Right lobe of liver (tissue), 6 donors: ENCODE data around the gene GSTO2. TPM values are rescaled to one million over a fixed set of nuclear protein-coding genes. Genes with fewer than 3 reads are reported as not detected.
A peak's percentile ranks its signal among the peaks of the same experiment; 100 is the strongest.

Experiments
- ATAC-seq, 4 donors: fragments of 200-7000 bp; cut with Tn5 transposase; one replicate each; pipeline ENCODE4 v1.9.1; 2020; ENCODE audit warnings: mild to moderate bottlenecking in 4 of 4, moderate library complexity in 4 of 4
- DNase-seq, 3 donors: peaks; one replicate each; pipeline ENCODE4 v3.0.0-alpha.2; 2020
- H3K27ac ChIP-seq, 3 donors: fragments of 200-600 bp; one replicate each; pipeline ENCODE4 v1.8.0; 2022
- H3K27me3 ChIP-seq, 2 donors: fragments of 200-600 bp; one replicate each; pipeline ENCODE4 v1.8.0; 2022
- H3K36me3 ChIP-seq, 4 donors: fragments of 200-600 bp; sonication (generic) in 1 of 4; one replicate each; pipeline versions ENCODE4 v1.5.1 to v1.8.0; 2017 to 2022; ENCODE audit warnings: control low read depth in 1 of 4
- H3K4me1 ChIP-seq, 4 donors: fragments of 200-600 bp; sonication (generic) in 1 of 4; one replicate each; pipeline versions ENCODE4 v1.5.1 to v1.8.0; 2017 to 2022; ENCODE audit warnings: control low read depth in 1 of 4
- H3K4me3 ChIP-seq, 3 donors: fragments of 200-600 bp; one replicate each; pipeline ENCODE4 v1.8.0; 2022
- H3K9me3 ChIP-seq, 4 donors: fragments of 200-600 bp; sonication (generic) in 1 of 4; one replicate each; pipeline versions ENCODE4 v1.5.1 to v1.8.0; 2017 to 2022; ENCODE audit warnings: control low read depth in 1 of 4
- POLR2A ChIP-seq: fragments of 450-650 bp; IDR thresholded peaks from one replicate; pipeline ENCODE4 v1.6.1; 2017; ENCODE audit warnings: antibody characterized with exemption, mild to moderate bottlenecking
- WGBS: methylation state at CpG from one replicate; pipeline ENCODE4 v1.1.6; 2018; ENCODE audit warnings: low coverage, low lambda C conversion rate; ENCODE audit not compliant: insufficient coverage; ENCODE audit errors: missing lambda C conversion rate; 5-methylcytosine and 5-hydroxymethylcytosine counted together
- intact Hi-C, 2 donors: fragments of 100-400 bp; cut with DNase I; formaldehyde crosslinking; loops; one replicate each; pipeline versions ENCODE4 v1.11.2 to v1.14.1; 2022
- total RNA-seq, 6 experiments: library from RNA; depleted of rRNA in 2 of 6; stranded (reverse); fragments of >200 nt in 2 of 6; fragmentation: NEBNext Ultra II Directional in 3 of 6; extraction: Animal tissue kit (Norgen Biotek cat#: 25700) in 3 of 6; gene quantifications; one replicate each; pipeline versions ENCODE4 v1.1.0 to v1.2.4, GENCODE V29; 2016 to 2023
- TF ChIP-seq, protein P1 (sequence below), 4 donors: fragments of 200-600 bp in 3 of 4; fragments of 450-650 bp in 1 of 4; IDR thresholded peaks; one replicate each; pipeline versions ENCODE4 v1.5.1 to v1.8.0; 2016 to 2022; ENCODE audit warnings: antibody characterized with exemption in 4 of 4, mild to moderate bottlenecking in 2 of 4
- donor health status: DM: no; HTN: yes; CAD: no.
- donor health status: DM: no; HTN: no; CAD: no.
- donor health status: DM: no; HTN: no; CAD: no.
- donor health status: DM: no; HTN: yes; CAD: no.
- donor health status: DM: no; HTN: yes; CAD: no.

The GSTO2 gene
- total RNA-seq, 6 experiments from 2014 or later, result 1.4 to 5.3 (median 2.8) TPM

DNA sequence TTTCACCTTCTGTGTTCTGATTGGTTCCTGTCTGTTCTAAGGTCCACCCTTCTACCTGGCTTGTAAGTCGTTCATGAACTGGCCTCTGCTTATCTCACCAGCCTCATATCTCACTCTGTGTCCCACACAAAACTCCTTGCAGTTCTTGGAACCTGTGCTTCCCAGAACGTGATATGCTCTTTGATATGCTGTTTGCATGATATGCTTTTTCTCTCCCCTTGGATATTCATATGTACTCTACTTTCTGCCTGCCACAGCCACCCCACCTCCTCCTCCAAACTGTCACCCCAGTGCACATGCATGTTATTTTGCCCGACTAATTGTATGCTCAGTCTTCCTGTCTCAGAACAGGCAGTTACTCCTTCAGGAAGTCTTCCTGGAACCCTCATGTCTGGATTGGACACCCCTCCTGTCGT, 71.1 kb downstream of the GSTO2 start:
- Histone ChIP-seq H3K36me3 (no peaks in the 10 kb centered on the region), H3K4me1 (peaks cover 0 to 19% (median 3%) of the 10 kb centered on the region in 4 donors), H3K4me3 (no peak overlapping the region), H3K9me3 (no peaks in the 10 kb centered on the region), H3K27me3 (no peaks in the 10 kb centered on the region), H3K27ac (peak overlapping the region; percentile 95 to 97 (median 96))
- ATAC-seq (peak in 3 of 4 donors; percentile 1 to 3 (median 2)), DNase-seq (no peak)
- peak; percentile 11 for TF ChIP-seq POLR2A
- TF ChIP-seq, protein P1, sequence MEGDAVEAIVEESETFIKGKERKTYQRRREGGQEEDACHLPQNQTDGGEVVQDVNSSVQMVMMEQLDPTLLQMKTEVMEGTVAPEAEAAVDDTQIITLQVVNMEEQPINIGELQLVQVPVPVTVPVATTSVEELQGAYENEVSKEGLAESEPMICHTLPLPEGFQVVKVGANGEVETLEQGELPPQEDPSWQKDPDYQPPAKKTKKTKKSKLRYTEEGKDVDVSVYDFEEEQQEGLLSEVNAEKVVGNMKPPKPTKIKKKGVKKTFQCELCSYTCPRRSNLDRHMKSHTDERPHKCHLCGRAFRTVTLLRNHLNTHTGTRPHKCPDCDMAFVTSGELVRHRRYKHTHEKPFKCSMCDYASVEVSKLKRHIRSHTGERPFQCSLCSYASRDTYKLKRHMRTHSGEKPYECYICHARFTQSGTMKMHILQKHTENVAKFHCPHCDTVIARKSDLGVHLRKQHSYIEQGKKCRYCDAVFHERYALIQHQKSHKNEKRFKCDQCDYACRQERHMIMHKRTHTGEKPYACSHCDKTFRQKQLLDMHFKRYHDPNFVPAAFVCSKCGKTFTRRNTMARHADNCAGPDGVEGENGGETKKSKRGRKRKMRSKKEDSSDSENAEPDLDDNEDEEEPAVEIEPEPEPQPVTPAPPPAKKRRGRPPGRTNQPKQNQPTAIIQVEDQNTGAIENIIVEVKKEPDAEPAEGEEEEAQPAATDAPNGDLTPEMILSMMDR (IDR thresholded peaks at IDR 0.05), result no peak
- intact Hi-C loops, result no loop called here
- 25% methylated on average over 4 of the region's 4 CpGs for WGBS

DNA sequence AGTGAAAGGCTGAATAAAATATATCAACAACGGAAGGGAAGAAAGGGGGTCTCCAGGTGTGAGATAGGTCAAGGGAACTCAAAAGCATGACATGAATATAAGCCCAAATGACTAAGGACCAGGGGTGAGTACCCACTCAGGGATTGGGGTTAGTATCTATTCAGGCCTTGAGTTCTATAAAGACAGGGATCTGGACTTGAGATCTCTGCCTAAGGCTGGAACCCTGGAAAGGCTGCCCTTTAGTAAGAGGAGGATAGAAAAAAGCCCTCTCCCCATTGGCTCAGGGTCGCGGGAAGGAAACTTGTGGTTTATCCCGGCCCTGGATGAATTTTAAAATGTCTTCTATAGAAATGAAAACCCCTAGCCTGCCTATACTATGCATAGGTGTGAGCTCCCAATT, 71.7 kb downstream of the GSTO2 start:
- no peak for DNase-seq
- no peak for TF ChIP-seq POLR2A
- TF ChIP-seq, protein P1 (IDR thresholded peaks at IDR 0.05), result no peak
- intact Hi-C loops, result no loop called here
- Histone ChIP-seq H3K9me3 (no peaks in the 10 kb centered on the region), H3K4me1 (peaks cover 0 to 19% (median 3%) of the 10 kb centered on the region in 4 donors), H3K36me3 (no peaks in the 10 kb centered on the region), H3K27ac (peak overlapping the region; percentile 95 to 97 (median 96)), H3K4me3 (no peak overlapping the region), H3K27me3 (no peaks in the 10 kb centered on the region)
- 60% methylated on average over 4 of the region's 4 CpGs for WGBS
- ATAC-seq, result no peak

DNA sequence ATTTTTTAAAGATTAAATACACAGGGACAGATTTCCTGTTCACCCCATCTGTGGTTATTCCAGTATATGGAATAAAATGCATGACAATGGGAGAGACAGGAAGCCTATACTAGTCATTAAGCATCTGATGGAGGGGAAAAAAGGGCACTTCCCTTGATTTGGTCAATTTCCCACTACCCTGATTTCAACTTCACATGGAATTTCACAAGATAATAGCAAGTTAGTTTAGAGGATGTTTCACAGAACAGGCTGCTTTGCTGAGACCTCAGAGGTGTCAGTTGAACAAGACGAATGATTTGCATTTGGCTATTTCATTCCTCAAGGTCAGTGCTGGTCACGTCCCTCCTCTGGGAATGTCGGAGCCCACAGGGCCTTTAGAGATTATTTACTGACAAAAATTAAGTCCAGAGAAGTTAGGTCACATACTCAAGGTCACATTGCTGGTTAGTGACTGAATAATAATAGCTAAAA, 74.0 kb downstream of the GSTO2 start:
- intact Hi-C loops, result no loop called here
- DNase-seq (no peak), ATAC-seq (peak in 3 of 4 donors; percentile 6 to 58 (median 27))
- Histone ChIP-seq H3K9me3 (no peaks in the 10 kb centered on the region), H3K27ac (peak overlapping the region in 1 of 3 donors; percentile 24), H3K4me3 (no peak overlapping the region), H3K27me3 (no peaks in the 10 kb centered on the region), H3K36me3 (no peaks in the 10 kb centered on the region), H3K4me1 (peaks cover 0 to 7% (median 3%) of the 10 kb centered on the region in 4 donors)
- TF ChIP-seq POLR2A, result no peak
- TF ChIP-seq, protein P1 (IDR thresholded peaks at IDR 0.05), result no peak
- 37% methylated on average over 3 of the region's 3 CpGs for WGBS

DNA sequence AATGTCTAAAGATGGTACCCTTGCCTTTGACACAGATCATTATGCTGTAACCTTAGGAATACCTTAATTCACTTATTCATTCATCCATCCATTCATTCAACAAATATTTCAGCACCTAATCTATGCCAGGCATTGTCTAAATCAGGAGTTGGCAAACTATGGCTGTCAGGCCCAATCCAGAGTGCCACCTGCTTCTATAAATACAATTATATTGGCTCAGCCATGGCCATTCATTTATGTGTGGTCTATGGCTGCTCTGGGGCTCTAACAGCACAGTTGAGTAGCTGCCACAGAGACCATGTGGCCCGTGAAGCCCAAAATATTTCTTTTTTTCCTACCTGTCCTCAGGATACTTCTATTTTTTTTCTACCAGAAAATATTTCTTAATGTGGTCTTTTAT, 75.2 kb downstream of the GSTO2 start:
- 63% methylated on average over 1 of the region's 1 CpG for WGBS
- no peaks in the 10 kb centered on the region for H3K9me3 ChIP-seq
- ATAC-seq (no peak), DNase-seq (no peak)
- H3K4me1 ChIP-seq, result peaks cover 0 to 11% (median 5%) of the 10 kb centered on the region in 4 donors
- no peaks in the 10 kb centered on the region for H3K27me3 ChIP-seq
- no peaks in the 10 kb centered on the region for H3K36me3 ChIP-seq
- intact Hi-C loops, result no loop called here
- TF ChIP-seq, protein P1 (IDR thresholded peaks at IDR 0.05), result no peak
- TF ChIP-seq POLR2A, result no peak
- no peak overlapping the region for H3K4me3 ChIP-seq
- H3K27ac ChIP-seq, result peak overlapping the region in 1 of 3 donors; percentile 24

DNA sequence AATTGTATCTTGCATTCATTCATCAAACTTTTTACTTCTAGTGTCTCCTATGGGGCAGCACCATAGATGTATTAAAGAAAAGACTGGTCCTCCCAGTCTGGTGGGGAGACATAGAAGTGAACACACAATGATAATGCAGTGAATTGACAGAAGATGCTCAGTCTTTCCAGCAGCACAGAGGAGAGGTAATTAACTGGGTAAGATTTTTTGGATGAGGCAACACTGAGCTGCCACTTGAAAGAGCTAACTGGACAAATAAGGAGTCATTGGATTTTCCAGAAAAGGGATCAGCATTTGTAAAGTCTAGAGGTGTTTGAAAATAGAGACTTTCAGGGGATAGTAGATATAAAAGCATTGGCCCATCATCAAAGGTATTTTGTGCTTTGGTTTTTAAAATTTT, 76.5 kb downstream of the GSTO2 start:
- Histone ChIP-seq H3K4me1 (peaks cover 0 to 13% (median 6%) of the 10 kb centered on the region in 4 donors), H3K4me3 (no peak overlapping the region), H3K27me3 (no peaks in the 10 kb centered on the region), H3K36me3 (no peaks in the 10 kb centered on the region), H3K9me3 (no peaks in the 10 kb centered on the region), H3K27ac (no peak overlapping the region)
- no peak for ATAC-seq
- no peak for TF ChIP-seq POLR2A
- TF ChIP-seq, protein P1 (IDR thresholded peaks at IDR 0.05), result no peak
- intact Hi-C loops, result loop anchor here (5.0 kb wide), 1 partner anchor 38 kb away; no protein-coding TSS in a partner anchor
- no peak for DNase-seq
